GM12878 (cell line): Measurements from ENCODE around the gene ANXA3. TPM values are rescaled to one million over a fixed set of nuclear protein-coding genes. Genes with fewer than 3 reads are reported as not detected.
"Not testable (repeated sequence)": the region's sequence is repeated elsewhere in the genome, so short reads cannot be mapped to it uniquely, and the experiment has no call there.

ENCODE experiments used
- ATAC-seq: fragments of 200-7000 bp; cut with Tn5 transposase; 3 replicates; pipeline ENCODE4 v1.9.1; 2020; ENCODE audit warnings: mild to moderate bottlenecking, moderate library complexity
- BruUV-seq: library from RNA; stranded (reverse); fragments of 400-500 nt; replicated peaks from 2 replicates; lab custom pipeline; 2021; lab: Mats Ljungman, UMichigan
- CTCF ChIA-PET: fragments of 300-600 bp; sonication (Branson Sonifier 250); formaldehyde crosslinking; extraction: SDS; loops from one replicate; lab custom pipeline; 2021; ENCODE audit warnings: inconsistent platforms; lab: Yijun Ruan, JAX
- POLR2A ChIA-PET: fragments of 350-600 bp; formaldehyde crosslinking; extraction: SDS; loops from one replicate; lab custom pipeline; 2021; ENCODE audit warnings: inconsistent platforms; lab: Charles Lee
- RAD21 ChIA-PET: fragments of 300-600 bp; sonication (Branson Sonifier 250); formaldehyde crosslinking; loops from one replicate; lab custom pipeline; 2023; ENCODE audit warnings: antibody characterized with exemption; ENCODE audit not compliant: unreplicated experiment; lab: Charles Lee
- SMC1A ChIA-PET: fragments of 300-600 bp; sonication (Branson Sonifier 250); formaldehyde crosslinking; loops from one replicate; lab custom pipeline; 2023; ENCODE audit not compliant: unreplicated experiment, uncharacterized antibody; lab: Charles Lee
- DNase-seq: peaks from one replicate; pipeline ENCODE4 v3.0.0-alpha.2; 2011; ENCODE audit warnings: low read depth, low spot score
- FAIRE-seq: peaks from 3 replicates; lab custom pipeline; 2011; peaks lifted over from hg19 to GRCh38; lab: Jason Lieb, UNC
- H2AFZ ChIP-seq: 2 replicates; pipeline ENCODE4 v1.6.0; 2011; ENCODE audit warnings: low read depth, low read length, control low read depth; ENCODE audit not compliant: control insufficient read depth
- H3K27ac ChIP-seq: 2 replicates; pipeline ENCODE4 v1.5.1; 2011; ENCODE audit warnings: control low read depth; ENCODE audit not compliant: control insufficient read depth, insufficient read depth
- H3K27me3 ChIP-seq, 2 experiments: replicated peaks in 1 of 2; 2 replicates each; pipeline versions ENCODE4 v1.6.0 to v1.6.1; 2011; ENCODE audit warnings: low read length in 1 of 2; ENCODE audit not compliant: control insufficient read depth in 2 of 2, insufficient read depth in 2 of 2
- H3K36me3 ChIP-seq, 2 experiments: 2 replicates each; pipeline ENCODE4 v1.5.1; 2011; ENCODE audit warnings: low read length in 1 of 2; ENCODE audit not compliant: control insufficient read depth in 2 of 2, insufficient read depth in 2 of 2
- H3K4me1 ChIP-seq: 2 replicates; pipeline ENCODE4 v1.6.1; 2011; ENCODE audit warnings: mild to moderate bottlenecking, low read length, moderate library complexity, mixed read lengths; ENCODE audit not compliant: control insufficient read depth, insufficient read depth
- H3K4me2 ChIP-seq: 2 replicates; pipeline ENCODE4 v1.6.0; 2011; ENCODE audit warnings: control low read depth; ENCODE audit not compliant: control insufficient read depth, insufficient read depth
- H3K4me3 ChIP-seq: fragments of 200-600 bp; sonication (generic); 2 replicates; pipeline ENCODE4 v1.5.1; 2016
- H3K79me2 ChIP-seq: 2 replicates; pipeline ENCODE4 v1.6.0; 2011; ENCODE audit warnings: low read length; ENCODE audit not compliant: control insufficient read depth, insufficient read depth
- H3K9ac ChIP-seq: 2 replicates; pipeline ENCODE4 v1.8.0; 2011; ENCODE audit warnings: low read length, control low read depth, mixed read lengths; ENCODE audit not compliant: control insufficient read depth, insufficient read depth
- H3K9me3 ChIP-seq: replicated peaks from 3 replicates; pipeline ENCODE4 v1.5.1; 2011; ENCODE audit warnings: mild to moderate bottlenecking, low read length; ENCODE audit not compliant: control insufficient read depth, insufficient read depth
- H4K20me1 ChIP-seq: 2 replicates; pipeline ENCODE4 v1.6.0; 2011; ENCODE audit not compliant: control insufficient read depth, insufficient read depth
- ATF7 ChIP-seq: fragments of 450-650 bp; IDR thresholded peaks from 2 replicates; pipeline ENCODE4 v1.6.1; 2016; ENCODE audit warnings: low read depth, mild to moderate bottlenecking
- ETV6 ChIP-seq, 2 experiments: fragments of 450-650 bp in 1 of 2; IDR thresholded peaks in 1 of 2; conservative IDR thresholded peaks in 1 of 2; 2 replicates each; pipeline ENCODE4 v1.6.1; 2014; ENCODE audit warnings: antibody characterized with exemption in 1 of 2, borderline replicate concordance in 1 of 2, low read depth in 1 of 2, mild to moderate bottlenecking in 1 of 2, moderate library complexity in 1 of 2
- IKZF1 ChIP-seq: fragments of 450-650 bp; conservative IDR thresholded peaks from 2 replicates; pipeline ENCODE4 v1.6.1; 2017; ENCODE audit warnings: antibody characterized with exemption, mild to moderate bottlenecking
- IKZF2 ChIP-seq, 2 experiments: fragments of 450-650 bp; IDR thresholded peaks; 2 replicates each; pipeline ENCODE4 v1.6.1; 2017; ENCODE audit warnings: mild to moderate bottlenecking in 2 of 2, moderate library complexity in 2 of 2
- RB1 ChIP-seq: fragments of 450-650 bp; formaldehyde crosslinking; IDR thresholded peaks from 2 replicates; pipeline ENCODE4 v1.6.1; 2017; ENCODE audit warnings: mild to moderate bottlenecking, borderline replicate concordance
- ZZZ3 ChIP-seq: IDR thresholded peaks from 2 replicates; pipeline ENCODE4 v1.6.1; 2011; ENCODE audit warnings: low read depth; ENCODE audit not compliant: control insufficient read depth, insufficient read length
- WGBS: methylation state at CpG from one replicate; pipeline ENCODE4 v1.1.6; 2016; ENCODE audit warnings: low lambda C conversion rate; ENCODE audit not compliant: insufficient replicate concordance, insufficient coverage; ENCODE audit errors: missing lambda C conversion rate; 5-methylcytosine and 5-hydroxymethylcytosine counted together
- in situ Hi-C: fragments of 300-500 bp; cut with MboI; formaldehyde crosslinking; loops from 9 replicates; pipeline ENCODE4 v1.14.3; 2018; ENCODE audit warnings: mixed read lengths
- intact Hi-C: fragments of 100-400 bp; cut with micrococcal nuclease; formaldehyde crosslinking; loops from one replicate; pipeline ENCODE4 v1.14.2; 2022; ENCODE audit not compliant: unreplicated experiment
- polyA plus RNA-seq, 11 experiments: library from polyadenylated mRNA; depleted of rRNA in 4 of 11; unstranded in 6 of 11; stranded (reverse) in 5 of 11; fragments of >200 nt; fragmentation: Nextera tagmentation in 4 of 11; fragmentation: Illumina TruSeq in 1 of 11; extraction: Ambion mirVana in 4 of 11; extraction: Trizol in 1 of 11; gene quantifications; 1 replicate in 1 of 11; 2 replicates in 10 of 11; pipeline versions ENCODE4 v1.2.1 to v1.2.3, GENCODE V29; 2011 to 2016; ENCODE audit warnings: inconsistent platforms in 2 of 11, missing spikeins in 2 of 11, low read depth in 1 of 11
- total RNA-seq, 4 experiments: library from RNA; depleted of rRNA in 3 of 4; stranded (reverse); fragments of >200 nt in 3 of 4; fragmentation: Illumina TruSeq in 1 of 4; extraction: Trizol in 1 of 4; gene quantifications; 2 replicates each; pipeline versions ENCODE4 v1.2.1 to v1.2.3, GENCODE V29; 2013 to 2021
- TF ChIP-seq, protein P1 (sequence below): IDR thresholded peaks from 2 replicates; pipeline ENCODE4 v1.6.1; 2012; ENCODE audit warnings: low read depth, low read length, improper control_type of control experiment

ANXA3 gene
- total and polyA plus RNA-seq, 10 of the 15 experiments (the other 5 are each of a cell fraction or from before 2014, with no cell fraction given): 0.28 to 14.7 (median 0.91) TPM

GRCh38 chr4:78592088-78592783 lies 40.7 kb downstream of the ANXA3 start (continued):
- TF ChIP-seq IKZF2 (IDR thresholded peaks at IDR 0.05): peak; percentile 69; a peak in 2 of 4 replicates
- TF ChIP-seq ATF7: peak; percentile 82

DNA sequence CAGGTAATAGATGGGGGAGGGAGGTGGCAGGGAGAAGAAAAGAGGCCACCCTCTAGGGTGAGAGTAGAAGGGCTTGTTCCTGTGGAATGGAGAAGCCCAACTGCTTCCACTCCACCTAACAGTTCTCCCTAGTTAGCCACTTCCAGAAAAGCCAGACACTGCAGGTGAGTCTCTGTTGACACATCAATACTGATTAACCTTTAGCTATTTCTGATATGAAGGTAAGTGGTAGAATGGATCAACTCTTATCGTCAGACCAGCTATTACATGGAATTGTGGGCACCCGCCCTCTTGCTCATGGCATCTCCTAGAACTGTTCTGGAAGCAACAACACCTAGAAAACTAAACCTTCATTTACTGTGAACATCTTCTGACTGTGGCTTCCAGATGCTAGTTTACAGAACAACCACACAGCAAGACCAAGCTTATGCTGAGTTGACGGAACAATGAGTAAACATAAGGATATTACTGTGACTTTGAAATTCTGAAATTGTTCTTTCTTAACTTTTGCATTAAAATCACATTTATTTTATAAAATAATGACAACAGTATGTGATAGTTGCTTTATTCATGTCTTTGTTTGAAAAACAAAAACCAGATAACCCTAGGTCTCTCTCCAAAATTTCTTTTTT lies 44.7 kb downstream of the ANXA3 start:
- ChIA-PET POLR2A (no interaction called here), RAD21 (interaction anchor here (0.5 kb wide), 1 partner anchor 185 kb away, joined by 3 read pairs; no protein-coding TSS in a partner anchor), CTCF (interaction anchor here (0.9 to 1.3 kb wide), 4 partner anchors 10 to 268 kb away, joined by 3 to 9 read pairs (median 4); no protein-coding TSS in a partner anchor), SMC1A (interaction anchor here (0.8 to 16.9 kb wide), 8 partner anchors 8 to 537 kb away, joined by 3 to 197 read pairs (median 11); no protein-coding TSS in a partner anchor)
- no peak overlapping the region for H3K27ac ChIP-seq
- no peak for TF ChIP-seq ZZZ3
- TF ChIP-seq ETV6 (conservative IDR thresholded peaks at IDR 0.05 in 1 of 2, IDR thresholded peaks at IDR 0.05 in 1 of 2; ENCODE audit: borderline replicate concordance in 1 of 2, low read depth in 1 of 2): no peak
- TF ChIP-seq, protein P1, sequence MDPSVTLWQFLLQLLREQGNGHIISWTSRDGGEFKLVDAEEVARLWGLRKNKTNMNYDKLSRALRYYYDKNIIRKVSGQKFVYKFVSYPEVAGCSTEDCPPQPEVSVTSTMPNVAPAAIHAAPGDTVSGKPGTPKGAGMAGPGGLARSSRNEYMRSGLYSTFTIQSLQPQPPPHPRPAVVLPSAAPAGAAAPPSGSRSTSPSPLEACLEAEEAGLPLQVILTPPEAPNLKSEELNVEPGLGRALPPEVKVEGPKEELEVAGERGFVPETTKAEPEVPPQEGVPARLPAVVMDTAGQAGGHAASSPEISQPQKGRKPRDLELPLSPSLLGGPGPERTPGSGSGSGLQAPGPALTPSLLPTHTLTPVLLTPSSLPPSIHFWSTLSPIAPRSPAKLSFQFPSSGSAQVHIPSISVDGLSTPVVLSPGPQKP: no peak
- TF ChIP-seq IKZF1: no peak
- TF ChIP-seq RB1: no peak
- no peak overlapping the region for H3K4me3 ChIP-seq
- no peak overlapping the region for H3K4me2 ChIP-seq
- BruUV-seq: no TSS peak
- H3K9ac ChIP-seq: no peak overlapping the region
- H3K79me2 ChIP-seq: no peaks in the 10 kb centered on the region
- no peaks in the 10 kb centered on the region for H3K9me3 ChIP-seq
- FAIRE-seq (no peak), ATAC-seq (no peak), DNase-seq (no peak)
- H3K4me1 ChIP-seq: no peaks in the 10 kb centered on the region
- no peak overlapping the region for H2AFZ ChIP-seq
- in situ Hi-C loops (no loop called here), intact Hi-C loops (loop anchor here (10.0 kb wide), 1 partner anchor 541 kb away; the partner anchor contains the start of gene FRAS1)
- 70% methylated on average over 3 of the region's 3 CpGs for WGBS
- no peaks in the 10 kb centered on the region for H4K20me1 ChIP-seq
- no peaks in the 10 kb centered on the region for H3K36me3 ChIP-seq
- no peaks in the 10 kb centered on the region for H3K27me3 ChIP-seq

GRCh38 chr4:78598431-78598830 lies 46.9 kb downstream of the ANXA3 start:
- H3K4me3 ChIP-seq, BruUV-seq, H4K20me1 ChIP-seq, H3K4me1 ChIP-seq, H3K79me2 ChIP-seq, ATAC-seq, H3K27me3 ChIP-seq, H3K9ac ChIP-seq, H3K9me3 ChIP-seq, DNase-seq, H2AFZ ChIP-seq, in situ Hi-C loops, FAIRE-seq, H3K4me2 ChIP-seq, H3K27ac ChIP-seq, H3K36me3 ChIP-seq: not testable (repeated sequence)
- ChIA-PET SMC1A (interaction anchor here (0.9 to 16.9 kb wide), 3 partner anchors 14 to 265 kb away, joined by 4 to 197 read pairs (median 18); no protein-coding TSS in a partner anchor), RAD21 (interaction anchor here (0.9 to 1.2 kb wide), 2 partner anchors 539 to 541 kb away, joined by 3 to 5 read pairs; partner anchors contain the start of gene FRAS1), CTCF (interaction anchor here (0.7 to 4.0 kb wide), 8 partner anchors 10 to 1603 kb away, joined by 3 to 17 read pairs (median 6); no protein-coding TSS in a partner anchor), POLR2A (interaction anchor here (0.7 to 2.7 kb wide), 3 partner anchors 12 to 98 kb away, joined by 3 to 8 read pairs (median 3); no protein-coding TSS in a partner anchor)
- intact Hi-C loops: loop anchor here (10.0 kb wide), 1 partner anchor 544 kb away; the partner anchor contains the start of gene FRAS1
- WGBS: 77% methylated on average over 9 of the region's 10 CpGs
